Parathyroid adenoma (tissue), 2 donors: ENCODE measurements around the gene HLA-DMB.

Source experiments
- H2AFZ ChIP-seq: fragments of 300-600 bp; sonication (generic); one replicate; pipeline ENCODE4 v1.7.0; 2017; ENCODE audit warnings: antibody characterized with exemption, mild to moderate bottlenecking
- H3K27ac ChIP-seq: fragments of 300-600 bp; sonication (generic); one replicate; pipeline ENCODE4 v1.7.0; 2017
- H3K27me3 ChIP-seq: fragments of 300-600 bp; sonication (generic); one replicate; pipeline ENCODE4 v1.7.0; 2017; ENCODE audit warnings: low read length; ENCODE audit not compliant: control insufficient read depth, insufficient read depth
- H3K36me3 ChIP-seq: fragments of 300-600 bp; sonication (generic); one replicate; pipeline ENCODE4 v1.7.0; 2017; ENCODE audit warnings: low read length; ENCODE audit not compliant: control insufficient read depth, insufficient read depth
- H3K4me1 ChIP-seq: fragments of 300-600 bp; sonication (generic); one replicate; pipeline ENCODE4 v1.7.0; 2017; ENCODE audit warnings: control low read depth
- H3K4me2 ChIP-seq: fragments of 300-600 bp; sonication (generic); one replicate; pipeline ENCODE4 v1.7.0; 2017; ENCODE audit warnings: low read length
- H3K4me3 ChIP-seq: fragments of 300-600 bp; sonication (generic); one replicate; pipeline ENCODE4 v1.7.0; 2017; ENCODE audit warnings: low read depth, low read length
- H3K79me2 ChIP-seq: fragments of 300-600 bp; sonication (generic); one replicate; pipeline ENCODE4 v1.7.0; 2017; ENCODE audit warnings: control low read depth
- H3K9ac ChIP-seq: fragments of 300-600 bp; sonication (generic); one replicate; pipeline ENCODE4 v1.7.0; 2017; ENCODE audit warnings: mild to moderate bottlenecking
- H3K9me3 ChIP-seq: fragments of 300-600 bp; sonication (generic); one replicate; pipeline ENCODE4 v1.7.0; 2017; ENCODE audit warnings: low read length; ENCODE audit not compliant: control insufficient read depth
- CTCF ChIP-seq: fragments of 300-600 bp; sonication (generic); IDR thresholded peaks from one replicate; pipeline ENCODE4 v1.7.0; 2017; ENCODE audit warnings: antibody characterized with exemption, mild to moderate bottlenecking
- donor health status: primary hyperparathyroidism.

The HLA-DMB gene

GRCh38 chr6:32937230-32937633 lies 3.6 kb downstream of the HLA-DMB start:
- no peak overlapping the region for H3K4me3 ChIP-seq
- H3K36me3 ChIP-seq, result no peaks in the 10 kb centered on the region
- no peaks in the 10 kb centered on the region for H3K27me3 ChIP-seq
- H3K79me2 ChIP-seq, result no peaks in the 10 kb centered on the region
- peaks cover 11% of the 10 kb centered on the region for H3K4me1 ChIP-seq
- no peak for TF ChIP-seq CTCF
- no peak overlapping the region for H3K27ac ChIP-seq
- H3K9me3 ChIP-seq, result no peaks in the 10 kb centered on the region
- no peak overlapping the region for H2AFZ ChIP-seq
- H3K4me2 ChIP-seq, result no peak overlapping the region
- no peak overlapping the region for H3K9ac ChIP-seq

- H3K4me1 ChIP-seq, result peaks cover 10% of the 10 kb centered on the region
- no peak overlapping the region for H3K4me3 ChIP-seq
- H3K4me2 ChIP-seq, result no peak overlapping the region
- H3K9ac ChIP-seq, result no peak overlapping the region
- no peaks in the 10 kb centered on the region for H3K27me3 ChIP-seq
- no peaks in the 10 kb centered on the region for H3K79me2 ChIP-seq
- H2AFZ ChIP-seq, result no peak overlapping the region
- H3K36me3 ChIP-seq, result no peaks in the 10 kb centered on the region
- H3K27ac ChIP-seq, result no peak overlapping the region
- no peaks in the 10 kb centered on the region for H3K9me3 ChIP-seq
- TF ChIP-seq CTCF, result no peak
These were observed 4.3 kb downstream of the HLA-DMB start for GRCh38 chr6:32936239-32937152.

DNA sequence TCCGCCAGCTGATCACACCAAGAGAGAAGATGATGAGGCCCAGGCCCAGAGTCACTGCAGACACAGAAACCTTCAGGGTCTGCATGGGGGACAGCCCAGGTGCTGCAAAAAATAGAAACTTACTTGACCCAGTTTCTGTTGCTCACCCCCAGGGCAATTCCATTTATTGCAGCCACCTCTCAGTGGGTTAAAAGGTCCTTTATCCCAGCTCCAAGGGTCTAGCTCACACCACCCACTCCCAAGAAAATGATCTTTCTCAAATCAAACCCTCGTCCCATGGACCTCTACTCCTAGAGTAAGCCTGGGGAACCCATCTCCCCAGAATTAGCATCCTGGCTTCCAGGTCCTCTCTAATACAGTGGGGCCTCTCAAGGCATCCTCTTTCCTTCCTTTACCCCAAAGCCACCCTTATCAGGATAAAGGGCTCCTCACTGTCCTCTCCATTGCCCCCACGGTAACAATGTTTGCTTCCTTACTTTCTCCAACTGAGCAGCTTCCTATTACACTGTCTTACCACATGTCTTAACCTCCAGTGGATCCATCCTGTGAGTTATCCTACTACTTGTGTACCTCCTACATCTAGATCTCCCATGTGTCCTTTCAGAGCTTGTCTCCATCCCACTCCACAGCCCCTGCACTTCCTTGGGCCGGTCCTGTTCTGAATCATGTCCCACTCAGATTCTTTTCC lies 5.1 kb downstream of the HLA-DMB start:
- no peak overlapping the region for H3K9ac ChIP-seq
- H2AFZ ChIP-seq, result no peak overlapping the region
- H3K4me3 ChIP-seq, result no peak overlapping the region
- H3K27me3 ChIP-seq, result no peaks in the 10 kb centered on the region
- H3K36me3 ChIP-seq, result no peaks in the 10 kb centered on the region
- H3K4me2 ChIP-seq, result no peak overlapping the region
- peaks cover 2% of the 10 kb centered on the region for H3K4me1 ChIP-seq
- no peaks in the 10 kb centered on the region for H3K9me3 ChIP-seq
- H3K27ac ChIP-seq, result no peak overlapping the region
- no peaks in the 10 kb centered on the region for H3K79me2 ChIP-seq
- no peak for TF ChIP-seq CTCF

GRCh38 chr6:32933661-32934085 lies 7.2 kb downstream of the HLA-DMB start:
- H3K4me3 ChIP-seq, result no peak overlapping the region
- H3K9ac ChIP-seq, result no peak overlapping the region
- no peaks in the 10 kb centered on the region for H3K4me1 ChIP-seq
- no peaks in the 10 kb centered on the region for H3K36me3 ChIP-seq
- H3K4me2 ChIP-seq, result no peak overlapping the region
- peak; percentile 90 for TF ChIP-seq CTCF
- H3K27ac ChIP-seq, result no peak overlapping the region
- H3K79me2 ChIP-seq, result no peaks in the 10 kb centered on the region
- H3K9me3 ChIP-seq, result no peaks in the 10 kb centered on the region
- no peak overlapping the region for H2AFZ ChIP-seq
- H3K27me3 ChIP-seq, result no peaks in the 10 kb centered on the region
